HCT116 (cell line): ENCODE results near the gene GRM3. TPM values are rescaled to one million over a fixed set of nuclear protein-coding genes. Genes with fewer than 3 reads are reported as not detected.

Experiments
- ATAC-seq: fragments of 200-7000 bp; cut with Tn5 transposase; 2 replicates; pipeline ENCODE4 v1.9.1; 2020; ENCODE audit warnings: mild to moderate bottlenecking, moderate library complexity
- BruUV-seq: library from RNA; stranded (reverse); fragments of 400-500 nt; replicated peaks from 2 replicates; lab custom pipeline; 2021; lab: Mats Ljungman, UMichigan
- CTCF ChIA-PET: fragments of 300-600 bp; sonication (Branson Sonifier 250); formaldehyde crosslinking; loops from one replicate; lab custom pipeline; 2021; ENCODE audit warnings: antibody characterized with exemption; lab: Charles Lee
- POLR2A ChIA-PET: fragments of 300-600, 350-600 bp; sonication (Branson Sonifier 250); formaldehyde crosslinking; loops from one replicate; lab custom pipeline; 2021; ENCODE audit warnings: antibody characterized with exemption; lab: Charles Lee
- RAD21 ChIA-PET, 2 experiments: fragments of 300-600 bp; sonication (Branson Sonifier 250); formaldehyde crosslinking; loops; one replicate each; lab custom pipeline; 2023; ENCODE audit warnings: low total read pairs in 2 of 2; ENCODE audit not compliant: uncharacterized antibody in 2 of 2, unreplicated experiment in 2 of 2, low non-redundant PET in 1 of 2; lab: Charles Lee
- DNase-seq: peaks from one replicate; pipeline ENCODE4 v3.0.0-alpha.2; 2010; ENCODE audit warnings: low read depth, low spot score
- H2AFZ ChIP-seq: fragments of 200-600 bp; shearing (Covaris generic), sonication (generic); 2 replicates; pipeline ENCODE4 v1.6.1; 2017; ENCODE audit warnings: low read depth, mixed run types, mixed read lengths, antibody characterized with exemption, low read length; ENCODE audit not compliant: poor library complexity, severe bottlenecking
- H3K27ac ChIP-seq: 2 replicates; pipeline ENCODE4 v1.5.1; 2012; ENCODE audit warnings: low read depth, low read length
- H3K27me3 ChIP-seq: fragments of 200-600 bp; sonication (generic); 2 replicates; pipeline ENCODE4 v1.6.1; 2016; ENCODE audit warnings: mixed run types, low read length, mixed read lengths; ENCODE audit not compliant: insufficient read depth
- H3K36me3 ChIP-seq, 2 experiments: fragments of 200-500 bp in 1 of 2; fragments of 200-600 bp in 1 of 2; sonication (Bioruptor generic) in 1 of 2; sonication (generic) in 1 of 2; 2 replicates each; pipeline versions ENCODE4 v1.5.1 to v1.6.1; 2014 to 2016; ENCODE audit warnings: low read length in 2 of 2, inconsistent platforms in 1 of 2, mixed read lengths in 1 of 2, mixed run types in 1 of 2; ENCODE audit not compliant: insufficient read depth in 2 of 2, control insufficient read depth in 1 of 2
- H3K4me1 ChIP-seq, 2 experiments: fragments of 200-600 bp in 1 of 2; sonication (generic) in 1 of 2; 2 replicates each; pipeline versions ENCODE4 v1.5.1 to v1.6.1; 2012 to 2017; ENCODE audit warnings: low read length in 2 of 2, inconsistent platforms in 1 of 2, mild to moderate bottlenecking in 1 of 2, mixed read lengths in 1 of 2, mixed run types in 1 of 2, moderate library complexity in 1 of 2; ENCODE audit not compliant: insufficient read depth in 2 of 2, control insufficient read depth in 1 of 2
- H3K4me2 ChIP-seq: fragments of 200-600 bp; sonication (generic); 2 replicates; pipeline ENCODE4 v1.6.1; 2017; ENCODE audit warnings: mixed run types, low read length, mixed read lengths
- H3K4me3 ChIP-seq, 2 experiments: fragments of 200-600 bp in 1 of 2; sonication (generic) in 1 of 2; replicated peaks in 1 of 2; 2 replicates each; pipeline ENCODE4 v1.5.1; 2011 to 2016; ENCODE audit warnings: low read length in 2 of 2, control low read depth in 1 of 2, low read depth in 1 of 2, mild to moderate bottlenecking in 1 of 2, mixed read lengths in 1 of 2, mixed run types in 1 of 2
- H3K79me2 ChIP-seq: fragments of 200-600 bp; sonication (generic); 2 replicates; pipeline ENCODE4 v1.6.1; 2017; ENCODE audit warnings: mild to moderate bottlenecking, mixed run types, low read length, moderate library complexity, mixed read lengths; ENCODE audit not compliant: insufficient read depth
- H3K9ac ChIP-seq: fragments of 200-600 bp; sonication (generic); 2 replicates; pipeline ENCODE4 v1.6.1; 2016; ENCODE audit warnings: low read length, mixed read lengths
- H3K9me2 ChIP-seq: fragments of 200-600 bp; sonication (generic), shearing (Covaris generic); 2 replicates; pipeline ENCODE4 v1.6.1; 2017; ENCODE audit warnings: mixed run types, mild to moderate bottlenecking, moderate library complexity; ENCODE audit not compliant: insufficient read depth
- H3K9me3 ChIP-seq, 2 experiments: fragments of 200-500 bp in 1 of 2; fragments of 200-600 bp in 1 of 2; sonication (Bioruptor generic) in 1 of 2; sonication (generic) in 1 of 2; 2 replicates each; pipeline ENCODE4 v1.6.1; 2014 to 2017; ENCODE audit warnings: low read length in 2 of 2, mixed read lengths in 2 of 2, inconsistent platforms in 1 of 2, low read depth in 1 of 2, mild to moderate bottlenecking in 1 of 2, mixed run types in 1 of 2, moderate library complexity in 1 of 2; ENCODE audit not compliant: control insufficient read depth in 1 of 2, insufficient read depth in 1 of 2
- H4K20me1 ChIP-seq: fragments of 200-600 bp; sonication (generic), shearing (Covaris generic); 2 replicates; pipeline ENCODE4 v1.6.1; 2017; ENCODE audit warnings: mixed run types, mild to moderate bottlenecking, moderate library complexity; ENCODE audit not compliant: insufficient read depth
- CBX3 ChIP-seq: IDR thresholded peaks from 2 replicates; pipeline ENCODE4 v1.6.1; 2012; ENCODE audit warnings: low read depth
- EGR1 ChIP-seq: IDR thresholded peaks from 2 replicates; pipeline ENCODE4 v1.6.1; 2012; ENCODE audit warnings: low read depth
- ELF1 ChIP-seq: IDR thresholded peaks from 2 replicates; pipeline ENCODE4 v1.6.1; 2012; ENCODE audit warnings: low read depth, borderline replicate concordance
- EZH2phosphoT487 ChIP-seq: fragments of 200-600 bp; IDR thresholded peaks from 2 replicates; pipeline ENCODE4 v1.6.1; 2018; ENCODE audit warnings: antibody characterized with exemption, borderline replicate concordance
- JUND ChIP-seq: IDR thresholded peaks from 2 replicates; pipeline ENCODE4 v1.6.1; 2012
- POLR2A ChIP-seq: IDR thresholded peaks from 2 replicates; pipeline ENCODE4 v1.7.0; 2011; ENCODE audit warnings: borderline replicate concordance; ENCODE audit not compliant: insufficient read depth, insufficient read length; ENCODE audit errors: extremely low read depth
- RAD21 ChIP-seq: IDR thresholded peaks from 2 replicates; pipeline ENCODE4 v1.6.1; 2012; ENCODE audit warnings: low read depth, mild to moderate bottlenecking
- TCF7L2 ChIP-seq: IDR thresholded peaks from 2 replicates; pipeline ENCODE4 v1.7.0; 2011; ENCODE audit warnings: borderline replicate concordance, inconsistent platforms; ENCODE audit not compliant: insufficient read depth, insufficient read length; ENCODE audit errors: extremely low read depth
- YY1 ChIP-seq: IDR thresholded peaks from 2 replicates; pipeline ENCODE4 v1.6.1; 2011; ENCODE audit warnings: low read length, low read depth, moderate library complexity, mild to moderate bottlenecking; ENCODE audit not compliant: insufficient replicate concordance; ENCODE audit errors: extremely low read depth
- ZFX ChIP-seq: fragments of 450-650 bp; IDR thresholded peaks from 2 replicates; pipeline ENCODE4 v1.6.1; 2017
- ZNF274 ChIP-seq: fragments of 200-500 bp; sonication (Bioruptor generic); IDR thresholded peaks from 2 replicates; pipeline ENCODE4 v1.6.1; 2014; ENCODE audit warnings: mild to moderate bottlenecking, low read depth, low read length, inconsistent platforms
- intact Hi-C: fragments of 100-400 bp; cut with micrococcal nuclease; formaldehyde crosslinking; loops from 2 replicates; pipeline ENCODE4 v1.10.0; 2022
- total RNA-seq: library from RNA; stranded (reverse); gene quantifications from one replicate; pipeline ENCODE4 v1.2.1, GENCODE V29; 2021; ENCODE audit not compliant: unreplicated experiment
- TF ChIP-seq, protein P1 (sequence below): IDR thresholded peaks from 2 replicates; pipeline ENCODE4 v1.6.1; 2012
- TF ChIP-seq, protein P2 (sequence below): IDR thresholded peaks from 2 replicates; pipeline ENCODE4 v1.6.1; 2012
- TF ChIP-seq, protein P3 (sequence below), 3 experiments: fragments of 200-600 bp in 1 of 3; sonication (generic) in 1 of 3; IDR thresholded peaks in 2 of 3; conservative IDR thresholded peaks in 1 of 3; 2 replicates each; pipeline ENCODE4 v1.5.1; 2012 to 2017; ENCODE audit warnings: low read depth in 2 of 3, low read length in 2 of 3, antibody characterized with exemption in 1 of 3, borderline replicate concordance in 1 of 3, control low read depth in 1 of 3, mild to moderate bottlenecking in 1 of 3, mixed read lengths in 1 of 3, mixed run types in 1 of 3, moderate library complexity in 1 of 3; ENCODE audit not compliant: insufficient read depth in 1 of 3
- TF ChIP-seq, protein P4 (sequence below): IDR thresholded peaks from 2 replicates; pipeline ENCODE4 v1.6.1; 2011; ENCODE audit warnings: mild to moderate bottlenecking, low read length, moderate library complexity; ENCODE audit not compliant: insufficient replicate concordance; ENCODE audit errors: extremely low read depth
- TF ChIP-seq, protein P5 (sequence below): IDR thresholded peaks from 2 replicates; pipeline ENCODE4 v1.6.1; 2012; ENCODE audit warnings: low read depth

GRM3 gene
- total RNA-seq, 1 experiment from 2014 or later = not detected

DNA sequence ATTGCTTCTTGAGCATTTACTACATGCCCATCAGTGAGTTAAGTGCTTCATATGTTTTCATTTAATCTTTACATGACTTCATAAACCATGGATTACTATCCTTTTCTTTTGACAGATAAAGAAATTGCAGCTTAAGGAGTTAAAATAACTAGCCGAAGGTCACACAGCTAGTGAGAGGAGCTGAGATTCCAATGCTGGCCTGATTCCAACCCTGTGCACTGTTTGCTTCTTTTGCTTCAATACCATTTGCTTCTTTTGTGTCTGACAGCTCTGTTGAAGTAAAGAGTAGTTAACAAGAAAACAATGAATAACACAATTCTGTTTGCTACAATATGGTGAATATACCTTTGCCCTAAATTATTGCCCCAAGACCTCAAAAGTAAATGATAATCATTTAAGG is 132.4 kb downstream of the GRM3 start:
- H3K27ac ChIP-seq = no peak overlapping the region
- no peaks in the 10 kb centered on the region for H3K4me1 ChIP-seq
- H3K4me2 ChIP-seq = no peak overlapping the region
- no peak overlapping the region for H3K4me3 ChIP-seq
- ChIA-PET CTCF (no interaction called here), RAD21 (no interaction called here), POLR2A (no interaction called here)
- H3K9ac ChIP-seq = no peak overlapping the region
- H4K20me1 ChIP-seq = no peaks in the 10 kb centered on the region
- no peaks in the 10 kb centered on the region for H3K9me2 ChIP-seq
- TF ChIP-seq JUND (no peak), ZFX (no peak), RAD21 (no peak), EGR1 (no peak), YY1 (no peak), ELF1 (no peak), POLR2A (no peak), CBX3 (no peak), EZH2phosphoT487 (no peak), ZNF274 (no peak), TCF7L2 (no peak)
- TF ChIP-seq, protein P1, sequence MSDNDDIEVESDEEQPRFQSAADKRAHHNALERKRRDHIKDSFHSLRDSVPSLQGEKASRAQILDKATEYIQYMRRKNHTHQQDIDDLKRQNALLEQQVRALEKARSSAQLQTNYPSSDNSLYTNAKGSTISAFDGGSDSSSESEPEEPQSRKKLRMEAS = no peak
- TF ChIP-seq, protein P2, sequence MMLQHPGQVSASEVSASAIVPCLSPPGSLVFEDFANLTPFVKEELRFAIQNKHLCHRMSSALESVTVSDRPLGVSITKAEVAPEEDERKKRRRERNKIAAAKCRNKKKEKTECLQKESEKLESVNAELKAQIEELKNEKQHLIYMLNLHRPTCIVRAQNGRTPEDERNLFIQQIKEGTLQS = no peak
- TF ChIP-seq, protein P3, sequence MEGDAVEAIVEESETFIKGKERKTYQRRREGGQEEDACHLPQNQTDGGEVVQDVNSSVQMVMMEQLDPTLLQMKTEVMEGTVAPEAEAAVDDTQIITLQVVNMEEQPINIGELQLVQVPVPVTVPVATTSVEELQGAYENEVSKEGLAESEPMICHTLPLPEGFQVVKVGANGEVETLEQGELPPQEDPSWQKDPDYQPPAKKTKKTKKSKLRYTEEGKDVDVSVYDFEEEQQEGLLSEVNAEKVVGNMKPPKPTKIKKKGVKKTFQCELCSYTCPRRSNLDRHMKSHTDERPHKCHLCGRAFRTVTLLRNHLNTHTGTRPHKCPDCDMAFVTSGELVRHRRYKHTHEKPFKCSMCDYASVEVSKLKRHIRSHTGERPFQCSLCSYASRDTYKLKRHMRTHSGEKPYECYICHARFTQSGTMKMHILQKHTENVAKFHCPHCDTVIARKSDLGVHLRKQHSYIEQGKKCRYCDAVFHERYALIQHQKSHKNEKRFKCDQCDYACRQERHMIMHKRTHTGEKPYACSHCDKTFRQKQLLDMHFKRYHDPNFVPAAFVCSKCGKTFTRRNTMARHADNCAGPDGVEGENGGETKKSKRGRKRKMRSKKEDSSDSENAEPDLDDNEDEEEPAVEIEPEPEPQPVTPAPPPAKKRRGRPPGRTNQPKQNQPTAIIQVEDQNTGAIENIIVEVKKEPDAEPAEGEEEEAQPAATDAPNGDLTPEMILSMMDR (IDR thresholded peaks at IDR 0.05 in 2 of 3, conservative IDR thresholded peaks at IDR 0.05 in 1 of 3; ENCODE audit: borderline replicate concordance in 1 of 3, insufficient read depth in 1 of 3, low read depth in 2 of 3, low read length in 2 of 3) = no peak
- TF ChIP-seq, protein P4, sequence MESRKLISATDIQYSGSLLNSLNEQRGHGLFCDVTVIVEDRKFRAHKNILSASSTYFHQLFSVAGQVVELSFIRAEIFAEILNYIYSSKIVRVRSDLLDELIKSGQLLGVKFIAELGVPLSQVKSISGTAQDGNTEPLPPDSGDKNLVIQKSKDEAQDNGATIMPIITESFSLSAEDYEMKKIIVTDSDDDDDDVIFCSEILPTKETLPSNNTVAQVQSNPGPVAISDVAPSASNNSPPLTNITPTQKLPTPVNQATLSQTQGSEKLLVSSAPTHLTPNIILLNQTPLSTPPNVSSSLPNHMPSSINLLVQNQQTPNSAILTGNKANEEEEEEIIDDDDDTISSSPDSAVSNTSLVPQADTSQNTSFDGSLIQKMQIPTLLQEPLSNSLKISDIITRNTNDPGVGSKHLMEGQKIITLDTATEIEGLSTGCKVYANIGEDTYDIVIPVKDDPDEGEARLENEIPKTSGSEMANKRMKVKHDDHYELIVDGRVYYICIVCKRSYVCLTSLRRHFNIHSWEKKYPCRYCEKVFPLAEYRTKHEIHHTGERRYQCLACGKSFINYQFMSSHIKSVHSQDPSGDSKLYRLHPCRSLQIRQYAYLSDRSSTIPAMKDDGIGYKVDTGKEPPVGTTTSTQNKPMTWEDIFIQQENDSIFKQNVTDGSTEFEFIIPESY = no peak
- TF ChIP-seq, protein P5, sequence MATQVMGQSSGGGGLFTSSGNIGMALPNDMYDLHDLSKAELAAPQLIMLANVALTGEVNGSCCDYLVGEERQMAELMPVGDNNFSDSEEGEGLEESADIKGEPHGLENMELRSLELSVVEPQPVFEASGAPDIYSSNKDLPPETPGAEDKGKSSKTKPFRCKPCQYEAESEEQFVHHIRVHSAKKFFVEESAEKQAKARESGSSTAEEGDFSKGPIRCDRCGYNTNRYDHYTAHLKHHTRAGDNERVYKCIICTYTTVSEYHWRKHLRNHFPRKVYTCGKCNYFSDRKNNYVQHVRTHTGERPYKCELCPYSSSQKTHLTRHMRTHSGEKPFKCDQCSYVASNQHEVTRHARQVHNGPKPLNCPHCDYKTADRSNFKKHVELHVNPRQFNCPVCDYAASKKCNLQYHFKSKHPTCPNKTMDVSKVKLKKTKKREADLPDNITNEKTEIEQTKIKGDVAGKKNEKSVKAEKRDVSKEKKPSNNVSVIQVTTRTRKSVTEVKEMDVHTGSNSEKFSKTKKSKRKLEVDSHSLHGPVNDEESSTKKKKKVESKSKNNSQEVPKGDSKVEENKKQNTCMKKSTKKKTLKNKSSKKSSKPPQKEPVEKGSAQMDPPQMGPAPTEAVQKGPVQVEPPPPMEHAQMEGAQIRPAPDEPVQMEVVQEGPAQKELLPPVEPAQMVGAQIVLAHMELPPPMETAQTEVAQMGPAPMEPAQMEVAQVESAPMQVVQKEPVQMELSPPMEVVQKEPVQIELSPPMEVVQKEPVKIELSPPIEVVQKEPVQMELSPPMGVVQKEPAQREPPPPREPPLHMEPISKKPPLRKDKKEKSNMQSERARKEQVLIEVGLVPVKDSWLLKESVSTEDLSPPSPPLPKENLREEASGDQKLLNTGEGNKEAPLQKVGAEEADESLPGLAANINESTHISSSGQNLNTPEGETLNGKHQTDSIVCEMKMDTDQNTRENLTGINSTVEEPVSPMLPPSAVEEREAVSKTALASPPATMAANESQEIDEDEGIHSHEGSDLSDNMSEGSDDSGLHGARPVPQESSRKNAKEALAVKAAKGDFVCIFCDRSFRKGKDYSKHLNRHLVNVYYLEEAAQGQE = no peak
- H2AFZ ChIP-seq = no peak overlapping the region
- no peaks in the 10 kb centered on the region for H3K79me2 ChIP-seq
- 0 out of 2 replicates have a peak, but pooled peaks cover 5% of the 10 kb centered on the region for H3K27me3 ChIP-seq
- intact Hi-C loops = no loop called here
- H3K36me3 ChIP-seq = no peaks in the 10 kb centered on the region
- no peak for ATAC-seq
- no peak for DNase-seq
- H3K9me3 ChIP-seq = no peaks in the 10 kb centered on the region
- BruUV-seq = no TSS peak
